ENCODE results near the gene RPN2.

GRCh38 chr20:37178839-37179682, at the start of gene RPN2, which contains the start of gene MROH8:
- TF ChIP-seq CTCF (conservative IDR thresholded peaks at IDR 0.05; ENCODE audit: low read length) = no peak
- no peak for TF ChIP-seq EZH2phosphoT487 (IDR thresholded peaks at IDR 0.05; ENCODE audit: borderline replicate concordance, low read depth, low read length)
